Adipose tissue (tissue), 3 donors: ENCODE measurements around the gene ZNF496. TPM values are rescaled to one million over a fixed set of nuclear protein-coding genes. Genes with fewer than 3 reads are reported as not detected.
"Not testable (repeated sequence)": the region's sequence is repeated elsewhere in the genome, so short reads cannot be mapped to it uniquely, and the experiment has no call there.

Experiments used
- H3K27ac ChIP-seq: one replicate; pipeline ENCODE4 v1.5.1; 2013; ENCODE audit warnings: low read depth, low read length
- WGBS, 3 donors: extraction: QIAGEN DNeasy Blood & Tissue Kit; methylation state at CpG; one replicate each; pipeline ENCODE4 v1.1.7; 2013; 5-methylcytosine and 5-hydroxymethylcytosine counted together
- polyA plus RNA-seq, 3 donors: library from polyadenylated mRNA; stranded (reverse); fragments of 200-250 nt; gene quantifications; one replicate each; pipeline ENCODE4 v1.2.3, GENCODE V29; 2013
- donor health status: healthy with polysubstance abuse.
- donor health status: Bipolar disorder and iron deficiency.
- donor health status: healthy.

Gene ZNF496
- polyA plus RNA-seq, 3 donors, result 8.4 to 11.7 (median 11.7) TPM

GRCh38 chr1:247360991-247361731, 29.5 kb upstream of the ZNF496 start:
- H3K27ac ChIP-seq, result no peak overlapping the region
- 30 to 45% (median 37%) methylated on average over 11 of the region's 11 CpGs for WGBS, 3 donors

- 44 to 69% (median 50%) methylated on average over 13 of the region's 13 CpGs for WGBS, 3 donors
These were observed 28.6 kb upstream of the ZNF496 start for GRCh38 chr1:247360116-247360898.

GRCh38 chr1:247359559-247359958, 27.9 kb upstream of the ZNF496 start:
- no peak overlapping the region for H3K27ac ChIP-seq
- WGBS, 3 donors, result 89 to 96% (median 94%) methylated on average over 6 of the region's 6 CpGs

More at GRCh38 chr1:247360116-247360898, 28.6 kb upstream of the ZNF496 start:
- H3K27ac ChIP-seq, result no peak overlapping the region

GRCh38 chr1:247358920-247359319, 27.3 kb upstream of the ZNF496 start:
- 45 to 81% (median 47%) methylated on average over 5 of the region's 5 CpGs for WGBS, 3 donors

GRCh38 chr1:247357781-247358211, 26.1 kb upstream of the ZNF496 start:
- WGBS, 3 donors, result 53 to 60% (median 58%) methylated on average over 6 of the region's 6 CpGs
- peak overlapping the region; percentile 15 for H3K27ac ChIP-seq

More at GRCh38 chr1:247358920-247359319, 27.3 kb upstream of the ZNF496 start:
- H3K27ac ChIP-seq, result no peak overlapping the region

- WGBS, 3 donors, result 34 to 51% (median 42%) methylated on average over 7 of the region's 7 CpGs
- peak overlapping the region; percentile 42 for H3K27ac ChIP-seq
These were observed 25.5 kb upstream of the ZNF496 start for GRCh38 chr1:247357052-247357780.

GRCh38 chr1:247355160-247355559, 23.5 kb upstream of the ZNF496 start:
- not testable (repeated sequence) for H3K27ac ChIP-seq
- 37 to 55% (median 40%) methylated on average over 1 of the region's 1 CpG for WGBS, 3 donors

- WGBS, 3 donors, result 90 to 96% (median 95%) methylated on average over 3 of the region's 3 CpGs
- H3K27ac ChIP-seq, result no peak overlapping the region
These were observed 20.5 kb upstream of the ZNF496 start for GRCh38 chr1:247352175-247352574.

- no peak overlapping the region for H3K27ac ChIP-seq
- 79 to 94% (median 82%) methylated on average over 1 of the region's 1 CpG for WGBS, 3 donors
These were observed 18.9 kb upstream of the ZNF496 start for GRCh38 chr1:247350587-247350986.

GRCh38 chr1:247347477-247348222, 16.0 kb upstream of the ZNF496 start:
- no peak overlapping the region for H3K27ac ChIP-seq
- WGBS, 3 donors, result 13 to 21% (median 18%) methylated on average over 29 to 31 of the region's 31 CpGs

- 85 to 90% (median 90%) methylated on average over 4 of the region's 4 CpGs for WGBS, 3 donors
- H3K27ac ChIP-seq, result no peak overlapping the region
These were observed 14.2 kb upstream of the ZNF496 start for GRCh38 chr1:247345881-247346280.

- H3K27ac ChIP-seq, result no peak overlapping the region
- 74 to 80% (median 80%) methylated on average over 1 of the region's 1 CpG for WGBS, 3 donors
These were observed 12.1 kb upstream of the ZNF496 start for GRCh38 chr1:247343801-247344200.

- no peak overlapping the region for H3K27ac ChIP-seq
- WGBS, 3 donors, result 70 to 78% (median 74%) methylated on average over 3 of the region's 3 CpGs
These were observed 7.1 kb upstream of the ZNF496 start for GRCh38 chr1:247338723-247339275.

- 60 to 80% (median 79%) methylated on average over 11 of the region's 11 CpGs for WGBS, 3 donors
- H3K27ac ChIP-seq, result no peak overlapping the region
These were observed 6.3 kb upstream of the ZNF496 start for GRCh38 chr1:247337961-247338360.

- 49 to 61% (median 52%) methylated on average over 10 of the region's 10 CpGs for WGBS, 3 donors
These were observed 5.6 kb upstream of the ZNF496 start for GRCh38 chr1:247337250-247337746.

GRCh38 chr1:247336390-247336789, 4.7 kb upstream of the ZNF496 start:
- H3K27ac ChIP-seq, result no peak overlapping the region
- 87% methylated on average over 7 of the region's 7 CpGs for WGBS, 3 donors

More at GRCh38 chr1:247337250-247337746, 5.6 kb upstream of the ZNF496 start:
- H3K27ac ChIP-seq, result no peak overlapping the region

- H3K27ac ChIP-seq, result no peak overlapping the region
- WGBS, 3 donors, result 23 to 68% (median 25%) methylated on average over 11 of the region's 11 CpGs
These were observed 4.2 kb upstream of the ZNF496 start for GRCh38 chr1:247335882-247336281.
